Activated T-helper 1 cell treated with Interleukin-2 at 50 U/mL for 16 hours (primary cell): ENCODE results near the gene TP63.

Source experiments
- DNase-seq: peaks from one replicate; pipeline ENCODE4 v3.0.0-alpha.2; 2020; ENCODE audit warnings: low read depth

The TP63 gene

DNA sequence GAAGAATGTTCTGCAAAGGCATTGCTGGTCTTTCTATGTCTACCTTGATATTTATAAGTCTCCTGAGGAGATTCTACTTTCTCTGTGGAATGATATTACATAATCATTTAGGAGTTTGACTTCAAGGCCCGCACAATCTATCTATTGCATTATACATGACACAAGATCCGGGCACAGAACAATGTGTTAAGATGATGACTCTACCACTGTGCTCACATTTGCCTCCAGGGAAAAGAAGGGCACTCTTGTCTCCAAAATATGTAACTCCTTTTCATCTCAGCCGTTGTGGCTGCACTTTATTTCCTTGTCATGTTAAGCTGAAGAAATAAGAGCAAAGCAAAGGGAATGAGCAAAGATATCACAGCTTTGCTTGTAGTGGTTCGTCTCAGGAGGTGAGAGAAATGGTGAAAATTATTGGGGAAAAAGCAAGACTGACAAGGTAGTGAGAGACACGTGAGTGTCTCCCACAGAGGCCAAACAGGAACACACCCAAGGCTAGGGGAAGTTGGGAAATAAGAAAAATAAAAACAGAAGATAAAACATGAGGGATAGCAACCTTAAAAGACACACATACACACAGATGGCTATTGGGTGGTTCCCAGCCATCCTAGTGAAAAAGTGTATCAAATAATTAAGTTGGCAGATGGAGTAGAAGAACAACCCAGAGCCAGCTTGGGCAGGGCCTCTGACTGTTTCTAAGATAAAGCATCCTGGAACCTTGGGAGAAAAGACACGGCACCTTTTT lies 305.2 kb downstream of the TP63 start:
- no peak for DNase-seq

DNA sequence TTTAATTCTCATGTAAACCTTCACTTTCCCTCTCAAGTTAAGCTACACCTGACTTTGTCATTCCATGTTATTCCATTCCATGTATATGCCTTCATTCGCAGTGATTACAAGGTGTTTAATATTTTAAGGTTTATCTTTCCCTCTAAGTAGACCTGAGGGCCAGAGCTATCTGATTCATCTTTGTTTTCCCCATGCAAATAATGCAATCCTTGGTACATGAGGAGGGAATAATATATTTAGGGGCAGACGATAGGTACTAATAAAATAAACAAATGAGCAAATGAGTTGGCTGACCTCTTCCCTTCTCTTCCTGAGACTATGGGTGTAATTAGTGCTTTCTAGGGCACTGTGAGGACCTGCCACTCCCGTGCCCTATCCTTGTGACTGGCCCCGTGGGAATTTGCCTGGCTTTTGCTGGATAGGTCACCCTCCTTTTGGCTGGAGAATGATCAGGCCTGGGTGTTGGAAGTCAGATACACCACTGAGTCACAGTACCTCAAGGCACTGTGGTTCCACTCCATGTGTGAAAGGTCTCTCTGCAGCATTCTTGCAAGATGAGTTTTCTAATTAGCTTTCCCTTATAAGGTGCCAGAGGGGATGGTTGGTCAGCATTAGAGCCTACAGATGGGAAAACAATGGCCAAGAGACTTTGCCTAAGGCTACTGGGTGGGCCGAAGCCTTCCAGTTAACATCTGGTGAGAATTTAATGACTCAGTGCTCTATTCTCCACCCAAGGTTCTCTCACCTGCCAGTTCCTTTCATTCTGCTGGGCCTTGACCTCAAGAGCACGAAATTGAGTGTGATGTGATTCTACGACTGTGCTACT lies 306.3 kb downstream of the TP63 start:
- DNase-seq = no peak

DNA sequence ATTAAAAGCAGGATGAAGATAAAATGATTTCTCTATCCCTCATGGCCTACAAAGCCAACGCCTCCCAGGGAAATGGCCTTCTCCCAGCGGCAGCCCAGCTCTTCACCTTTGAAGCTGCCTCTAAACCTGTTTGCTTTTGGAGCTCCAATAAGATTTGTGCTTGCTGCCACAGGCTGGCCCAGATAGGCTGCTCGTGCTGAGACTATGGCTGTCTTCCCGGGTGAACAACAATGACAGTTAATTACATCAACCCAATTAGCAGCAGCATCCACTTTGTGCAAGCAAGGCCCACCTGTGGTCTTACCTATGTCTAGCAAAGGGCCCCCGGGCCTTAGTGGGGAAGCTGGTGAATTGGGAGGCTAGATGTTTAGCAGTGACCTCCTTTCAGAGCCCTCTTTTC lies 309.9 kb downstream of the TP63 start:
- DNase-seq = no peak

DNA sequence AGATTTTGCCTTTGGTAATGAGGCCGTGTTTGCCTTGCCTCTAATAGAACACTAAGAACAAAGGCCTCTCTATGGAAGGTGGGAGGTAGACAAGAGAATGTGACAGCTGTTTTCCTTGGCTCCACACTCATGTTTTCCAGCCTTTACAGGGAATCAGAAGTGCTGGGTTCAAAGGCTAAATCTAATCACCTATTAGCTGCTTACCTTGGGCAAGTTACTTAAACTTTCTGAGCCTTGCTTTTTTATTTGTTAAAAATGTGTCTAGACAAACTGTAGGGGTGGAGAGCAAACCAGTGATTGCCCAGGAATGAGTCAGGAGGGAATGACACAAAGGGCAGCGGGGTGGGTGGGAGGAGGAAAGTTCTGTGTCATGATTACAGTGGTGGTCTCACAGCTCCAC lies 310.5 kb downstream of the TP63 start:
- DNase-seq = no peak

DNA sequence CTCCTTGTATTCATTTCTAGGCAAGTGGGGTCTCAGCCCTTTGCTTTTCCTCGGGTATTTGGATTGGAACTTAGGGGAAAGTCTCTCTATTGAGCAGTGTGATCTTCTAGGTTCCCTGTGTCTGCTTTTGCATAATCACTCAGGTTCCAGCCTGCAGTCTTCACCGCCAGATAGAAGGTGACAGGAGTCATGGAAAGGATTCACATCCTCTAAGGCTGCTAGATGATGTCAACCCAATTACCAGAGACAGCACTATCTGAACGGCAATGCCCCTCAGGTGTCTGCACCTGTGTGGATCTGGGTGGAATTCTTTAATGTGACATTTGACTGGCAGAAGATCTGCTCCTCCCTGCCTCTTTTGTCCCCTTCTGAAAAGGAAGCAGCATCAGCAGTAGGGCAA lies 311.8 kb downstream of the TP63 start:
- no peak for DNase-seq

DNA sequence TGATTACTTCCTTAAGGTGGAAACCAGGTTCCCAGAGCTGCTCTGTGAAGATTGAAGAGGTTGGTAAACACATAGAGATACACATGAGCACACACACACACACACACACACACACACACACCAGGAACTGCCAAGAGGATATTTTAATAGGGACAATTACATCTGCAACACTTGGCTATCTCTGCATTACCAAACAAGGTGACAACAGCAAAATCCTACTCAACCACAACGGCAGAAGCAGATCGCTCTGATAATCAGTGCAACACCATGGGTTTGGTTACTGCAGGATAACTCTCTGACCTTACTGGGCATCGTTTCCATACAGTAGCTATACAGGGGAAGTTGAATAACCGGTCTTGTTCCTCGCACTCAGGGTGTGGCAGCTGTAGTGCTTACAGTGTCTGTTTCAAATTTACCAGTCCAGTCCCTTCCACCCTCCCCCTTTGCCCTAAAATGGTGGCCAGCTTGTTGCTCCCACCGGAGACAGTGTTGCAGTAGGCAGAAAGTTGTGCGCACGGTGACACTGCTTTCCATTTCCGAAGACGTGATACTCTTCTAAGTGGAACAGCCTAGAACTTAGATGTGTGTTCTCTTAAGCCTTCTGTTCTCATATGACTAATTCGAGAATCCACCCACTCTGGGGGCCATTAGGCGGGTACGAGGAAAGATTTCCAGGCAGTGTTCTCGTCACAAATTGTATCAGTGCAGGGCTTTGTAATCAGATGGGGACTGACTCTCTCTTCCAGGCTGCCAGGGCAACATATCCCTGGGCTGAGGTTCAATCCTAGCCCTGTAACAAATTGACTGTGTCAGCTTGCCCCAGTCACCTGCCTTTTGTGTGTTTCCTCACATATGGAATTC lies 313.3 kb downstream of the TP63 start:
- DNase-seq = no peak

DNA sequence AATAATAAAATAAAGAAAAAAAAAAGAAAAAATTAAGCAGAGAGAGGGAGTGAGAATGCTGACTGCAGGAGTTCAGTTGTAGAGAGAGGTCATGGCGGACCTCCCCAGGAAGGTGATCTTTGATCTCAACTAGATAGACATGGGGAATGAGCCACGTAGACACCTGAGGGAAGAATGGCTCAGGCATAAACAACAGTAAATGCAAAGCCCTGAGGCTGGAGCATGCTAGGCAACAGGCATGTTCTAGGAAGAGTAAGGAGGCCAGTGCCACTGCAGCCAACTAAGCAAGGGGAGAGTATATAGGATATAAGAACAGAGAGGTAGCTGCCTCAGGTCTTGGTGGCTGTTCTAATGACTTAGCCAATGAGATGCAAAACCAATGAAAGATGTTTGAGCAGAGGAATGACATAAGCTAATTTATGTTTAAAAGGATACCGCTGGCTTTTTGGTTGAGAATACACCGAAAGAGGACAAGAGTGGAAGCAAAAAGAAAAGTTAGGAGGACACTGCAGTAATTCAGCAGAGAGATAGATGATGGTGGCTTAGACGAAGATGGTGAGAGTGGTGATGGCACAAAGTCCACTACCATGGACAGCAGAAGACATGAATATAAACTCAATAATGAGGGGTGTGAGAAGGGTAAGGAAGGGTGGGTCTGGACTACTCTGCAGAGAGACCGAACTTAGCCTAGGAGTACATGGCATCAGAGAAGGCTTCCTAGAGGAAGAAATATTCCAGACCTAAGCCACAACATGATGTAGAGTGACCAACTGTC lies 314.9 kb downstream of the TP63 start:
- DNase-seq = no peak
